NCI-H345 treated with DMSO at 0.1 percent for 48 hours (cell line): ENCODE results near the gene CCNJL.

Experiments
- DNase-seq: peaks from one replicate; lab custom pipeline; 2025; ENCODE audit not compliant: unreplicated experiment; lab: John Stamatoyannopoulos, UW

CCNJL gene

GRCh38 chr5:160293386-160293785, 19.0 kb downstream of the CCNJL start:
- DNase-seq = no peak

DNA sequence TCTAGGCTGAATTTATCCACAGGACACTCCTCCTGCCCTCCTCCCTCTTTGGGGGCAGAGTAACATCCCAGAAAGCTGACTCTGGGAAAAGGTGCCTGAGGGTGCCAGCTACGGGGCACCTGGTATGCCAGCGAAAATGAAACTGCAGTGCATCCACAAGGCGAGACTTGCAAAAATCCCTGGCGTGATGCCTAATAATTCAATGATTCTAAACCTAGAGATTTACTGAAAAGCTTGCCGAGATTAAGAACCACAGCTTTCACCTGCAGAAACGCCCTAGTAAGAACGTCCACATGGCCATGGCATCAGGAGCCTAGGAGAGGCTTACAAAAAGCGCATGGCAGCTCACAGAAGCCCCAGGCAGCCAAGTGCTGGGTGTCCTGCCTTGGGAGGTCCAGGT, 20.9 kb downstream of the CCNJL start:
- no peak for DNase-seq

GRCh38 chr5:160290751-160291150, 21.6 kb downstream of the CCNJL start:
- no peak for DNase-seq

DNA sequence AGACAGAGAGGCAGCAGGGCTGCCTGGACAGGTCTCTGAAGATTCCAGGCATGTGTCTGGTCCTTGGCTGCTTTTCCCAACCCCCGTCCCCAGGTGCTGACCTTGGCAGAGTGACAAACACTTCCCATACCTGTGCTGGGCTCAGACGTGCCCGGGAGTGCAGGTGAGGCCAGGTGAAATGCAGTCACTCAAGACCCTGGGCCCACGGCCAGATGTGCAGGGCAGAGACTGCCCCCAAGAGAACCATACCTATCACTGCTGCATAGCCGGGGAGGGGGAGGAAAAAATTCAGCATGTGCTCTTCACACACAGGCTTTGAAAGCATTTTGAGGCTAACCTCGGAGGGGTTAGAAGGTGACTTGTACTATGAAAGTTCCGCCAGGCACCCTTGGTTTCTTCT, 22.6 kb downstream of the CCNJL start:
- DNase-seq = no peak

DNA sequence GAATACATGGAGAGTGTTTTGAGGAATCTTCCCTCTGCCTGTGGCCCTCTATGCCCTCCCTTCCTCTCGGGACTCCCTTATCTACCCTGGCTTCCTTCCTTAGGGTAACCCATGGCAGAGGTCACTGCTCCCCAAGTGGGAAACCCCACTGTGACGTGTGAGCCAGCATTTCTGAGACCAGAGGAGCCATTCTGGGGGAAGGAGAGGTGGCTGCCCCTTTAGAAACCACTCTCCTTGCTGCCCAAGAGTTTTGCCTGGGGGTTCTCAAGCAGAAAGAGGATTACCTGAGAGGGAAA, 23.1 kb downstream of the CCNJL start:
- no peak for DNase-seq

DNA sequence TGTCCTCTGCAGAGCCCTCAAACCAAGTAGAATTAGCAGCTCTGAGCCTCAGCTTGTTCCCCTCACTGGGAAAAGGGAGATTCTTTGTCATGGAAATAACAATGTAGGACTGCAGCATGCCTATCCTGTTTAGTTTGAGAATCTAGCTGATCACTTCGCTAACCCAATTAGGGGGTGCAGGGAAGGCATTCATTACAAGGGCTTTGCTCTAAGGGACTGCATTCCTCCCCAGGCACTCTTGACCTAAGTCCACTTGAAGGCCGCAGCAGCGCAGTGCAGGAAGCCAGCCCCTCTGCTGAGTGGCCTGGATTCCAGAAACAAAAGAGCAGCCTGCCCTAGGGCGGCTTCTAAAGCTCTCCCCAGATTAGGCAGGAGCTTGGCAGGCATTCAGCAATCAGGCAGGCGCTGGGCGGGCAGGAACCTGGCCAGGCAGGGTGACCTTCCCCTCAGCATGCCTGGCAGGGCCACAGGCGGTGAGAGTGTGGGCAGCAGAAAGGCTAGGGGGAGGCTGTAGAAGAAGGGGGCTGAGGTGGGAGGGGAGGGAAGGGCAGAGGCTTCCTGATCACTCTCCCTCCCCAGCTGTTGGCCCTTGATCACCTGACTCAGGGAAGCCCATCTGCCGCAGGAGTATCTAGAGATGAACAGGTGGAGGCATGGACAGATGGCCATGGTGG, 24.8 kb downstream of the CCNJL start:
- DNase-seq = no peak

DNA sequence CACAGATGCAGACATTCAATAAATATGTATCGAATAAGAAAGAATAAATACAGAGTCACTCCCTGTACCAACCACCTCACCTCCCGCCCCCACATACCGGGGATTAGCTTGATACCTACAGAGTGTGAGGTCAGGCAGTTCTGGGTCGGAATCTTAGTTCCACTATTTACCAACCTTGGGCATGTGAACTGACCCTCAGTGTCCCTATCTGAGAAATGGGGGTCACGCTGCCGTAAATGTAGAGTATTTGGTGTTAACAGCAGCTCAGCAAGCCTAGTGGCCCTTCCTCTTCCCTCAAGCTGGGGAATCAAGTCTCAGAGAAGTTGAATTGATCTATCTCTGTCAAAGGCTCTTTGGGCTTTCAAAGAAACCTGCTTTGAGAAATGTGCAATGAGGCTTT, 25.4 kb downstream of the CCNJL start:
- DNase-seq = no peak

- no peak for DNase-seq
Measured at GRCh38 chr5:160285316-160285715, 27.0 kb downstream of the CCNJL start.

- no peak for DNase-seq
Measured at GRCh38 chr5:160284291-160284873, 28.0 kb downstream of the CCNJL start.

DNA sequence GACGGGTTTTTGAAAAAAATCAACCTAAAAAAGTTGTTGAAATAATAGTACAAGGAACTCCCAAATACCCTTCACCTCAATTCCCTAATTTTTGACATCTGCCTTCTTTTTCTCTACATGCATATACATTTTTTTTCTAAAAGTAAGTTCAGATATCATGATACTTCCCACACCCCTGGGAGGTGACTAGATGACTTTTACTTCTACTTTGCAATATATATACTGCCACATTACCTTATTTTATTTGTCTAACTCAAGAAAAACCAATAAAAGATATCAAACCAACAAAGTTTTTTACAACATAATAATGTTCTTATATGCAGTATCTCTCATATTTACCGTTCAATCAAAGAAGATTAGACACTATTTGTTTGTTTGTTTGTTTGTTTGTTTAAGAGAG, 31.1 kb downstream of the CCNJL start:
- no peak for DNase-seq

GRCh38 chr5:160280384-160281095, 31.8 kb downstream of the CCNJL start:
- DNase-seq = no peak

DNA sequence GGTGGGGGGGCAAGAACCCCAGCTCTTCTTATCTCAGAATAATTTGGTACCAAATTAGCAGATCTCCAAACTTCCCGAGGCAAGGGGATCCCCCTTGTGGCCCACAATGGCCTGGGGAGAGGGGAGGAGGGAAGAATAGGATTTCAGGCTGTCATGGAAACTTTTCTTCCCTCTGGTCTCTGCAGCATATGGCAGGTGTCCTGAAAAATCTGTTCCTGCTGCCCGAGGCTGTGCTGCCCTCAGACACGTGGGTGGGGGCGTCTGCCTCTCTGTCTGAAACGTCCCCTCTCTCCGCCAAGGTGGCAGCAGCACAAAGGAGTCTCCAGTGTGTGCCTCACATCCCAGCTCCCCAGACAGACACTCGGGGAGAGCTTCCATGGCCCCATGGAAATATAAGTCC, 34.0 kb downstream of the CCNJL start:
- no peak for DNase-seq

- no peak for DNase-seq
Measured at GRCh38 chr5:160274483-160274931, 37.9 kb downstream of the CCNJL start.

DNA sequence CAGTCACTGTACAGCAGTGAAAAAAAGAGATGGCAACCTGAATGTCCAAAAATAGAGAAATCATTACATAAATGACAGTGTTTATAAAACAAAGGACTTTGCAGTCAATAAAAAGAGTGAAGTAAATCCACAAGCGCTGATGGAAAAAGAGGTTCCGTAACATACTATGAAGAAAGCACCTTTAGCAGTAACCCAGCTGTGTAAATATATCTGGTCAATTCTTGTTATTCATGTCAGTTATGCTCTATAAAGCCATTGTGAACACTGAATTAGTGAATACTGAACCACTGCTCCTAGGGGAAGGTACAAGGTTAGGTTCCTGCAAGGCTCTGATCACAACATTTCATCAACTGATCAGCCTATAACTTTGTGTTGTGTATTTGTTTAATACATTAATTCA, 39.5 kb downstream of the CCNJL start:
- no peak for DNase-seq

- no peak for DNase-seq
Measured at GRCh38 chr5:160272264-160272663, 40.1 kb downstream of the CCNJL start.

DNA sequence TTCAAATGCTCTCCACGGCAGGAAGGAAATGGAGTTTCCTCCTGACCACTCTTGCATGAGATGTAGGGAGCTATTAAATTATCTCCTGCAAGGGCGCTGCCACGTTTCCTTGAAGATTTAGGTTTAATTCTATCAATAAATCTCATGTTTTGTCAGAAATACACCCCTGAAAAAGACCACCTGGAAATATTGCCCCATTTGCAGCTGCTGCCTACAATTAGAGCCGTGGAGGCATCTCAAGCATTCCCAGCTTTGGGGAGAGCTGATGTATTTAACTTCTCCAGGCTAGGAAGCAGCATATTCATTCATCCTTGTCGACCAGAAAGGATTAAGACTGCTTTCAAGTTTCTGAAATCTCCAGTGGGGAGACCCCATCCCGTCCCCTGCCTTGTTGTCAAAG, 40.5 kb downstream of the CCNJL start:
- DNase-seq = no peak

GRCh38 chr5:160271396-160271795, 41.0 kb downstream of the CCNJL start:
- no peak for DNase-seq

- DNase-seq = no peak
Measured at GRCh38 chr5:160270704-160271103, 41.7 kb downstream of the CCNJL start.

- no peak for DNase-seq
Measured at GRCh38 chr5:160269017-160269416, 43.3 kb downstream of the CCNJL start.

- no peak for DNase-seq
Measured at GRCh38 chr5:160268121-160268520, 44.2 kb downstream of the CCNJL start.

DNA sequence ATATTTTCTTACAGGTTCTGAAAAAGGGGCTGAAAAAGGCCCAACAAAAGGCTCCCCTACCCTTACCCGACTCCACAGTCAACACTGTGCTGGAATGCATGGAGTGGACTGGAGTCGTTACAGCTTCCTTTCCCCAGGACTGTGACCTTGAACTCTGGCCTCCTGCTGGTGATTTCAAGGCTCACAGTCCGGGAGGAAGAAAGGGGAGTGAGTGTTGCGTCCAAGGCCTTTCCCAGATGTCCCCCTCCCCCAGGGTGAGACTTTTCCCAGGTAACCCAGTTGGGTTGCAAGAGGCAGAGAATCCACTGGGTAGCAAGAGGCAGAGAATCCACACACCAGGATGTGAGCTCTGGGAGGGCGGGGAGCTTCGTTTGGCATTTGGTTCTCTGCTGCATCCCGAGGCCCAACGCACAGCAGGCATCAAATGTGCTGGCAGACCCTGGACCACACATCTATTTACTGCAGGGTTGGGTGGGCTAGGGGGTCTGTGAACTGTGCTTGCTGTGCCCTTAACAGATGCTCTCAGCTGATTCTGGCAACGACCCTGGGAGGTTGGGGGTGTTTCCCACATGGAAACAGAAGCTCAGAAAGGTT, 45.5 kb downstream of the CCNJL start:
- DNase-seq = no peak

- DNase-seq = no peak
Measured at GRCh38 chr5:160266044-160266443, 46.3 kb downstream of the CCNJL start.
